MCF 10A (cell line): Measurements from ENCODE around the gene PARS2. TPM values are rescaled to one million over a fixed set of nuclear protein-coding genes. Genes with fewer than 3 reads are reported as not detected.

ENCODE experiments used
- BruUV-seq: library from RNA; stranded (reverse); fragments of 400-500 nt; replicated peaks from 2 replicates; lab custom pipeline; 2021; lab: Mats Ljungman, UMichigan
- CTCF ChIA-PET: fragments of 300-600 bp; sonication (Branson Sonifier 250); formaldehyde crosslinking; extraction: SDS; loops from one replicate; lab custom pipeline; 2021; ENCODE audit warnings: antibody characterized with exemption, inconsistent platforms; lab: Yijun Ruan, JAX
- POLR2A ChIA-PET: fragments of 300-600, 350-650 bp; sonication (Branson Sonifier 250); formaldehyde crosslinking; extraction: SDS; loops from one replicate; lab custom pipeline; 2020; ENCODE audit warnings: antibody characterized with exemption, inconsistent platforms; lab: Yijun Ruan, JAX
- DNase-seq: peaks from one replicate; pipeline ENCODE4 v3.0.0-alpha.2; 2018; ENCODE audit not compliant: unreplicated experiment
- H3K27ac Mint-ChIP-seq: one replicate; pipeline ENCODE4 v1.8.0; 2022; ENCODE audit warnings: mild to moderate bottlenecking, low read depth, mixed read lengths; ENCODE audit not compliant: unreplicated experiment
- H3K27me3 Mint-ChIP-seq: one replicate; pipeline ENCODE4 v1.8.0; 2022; ENCODE audit warnings: mixed read lengths; ENCODE audit not compliant: insufficient read depth, unreplicated experiment
- H3K36me3 Mint-ChIP-seq: one replicate; pipeline ENCODE4 v1.8.0; 2022; ENCODE audit warnings: mild to moderate bottlenecking, moderate library complexity, mixed read lengths; ENCODE audit not compliant: insufficient read depth, unreplicated experiment
- H3K4me1 Mint-ChIP-seq: one replicate; pipeline ENCODE4 v1.8.0; 2022; ENCODE audit warnings: mixed read lengths; ENCODE audit not compliant: insufficient read depth, unreplicated experiment
- H3K4me3 Mint-ChIP-seq: one replicate; pipeline ENCODE4 v1.8.0; 2022; ENCODE audit warnings: mild to moderate bottlenecking, moderate library complexity, mixed read lengths; ENCODE audit not compliant: unreplicated experiment
- H3K9me3 Mint-ChIP-seq: one replicate; pipeline ENCODE4 v1.8.0; 2022; ENCODE audit warnings: mixed read lengths; ENCODE audit not compliant: unreplicated experiment
- intact Hi-C: fragments of 100-400 bp; cut with micrococcal nuclease; formaldehyde crosslinking; loops from 2 replicates; pipeline ENCODE4 v1.14.1; 2022
- total RNA-seq: library from RNA; stranded (reverse); gene quantifications from 2 replicates; pipeline ENCODE4 v1.2.3, GENCODE V29; 2022
- TF ChIP-seq, protein P1 (sequence below): fragments of 200-600 bp; IDR thresholded peaks from one replicate; pipeline ENCODE4 v1.8.0; 2022; ENCODE audit warnings: antibody characterized with exemption, mild to moderate bottlenecking; ENCODE audit not compliant: unreplicated experiment

The PARS2 gene
- total RNA-seq, 1 experiment from 2014 or later: 4.7 TPM

DNA sequence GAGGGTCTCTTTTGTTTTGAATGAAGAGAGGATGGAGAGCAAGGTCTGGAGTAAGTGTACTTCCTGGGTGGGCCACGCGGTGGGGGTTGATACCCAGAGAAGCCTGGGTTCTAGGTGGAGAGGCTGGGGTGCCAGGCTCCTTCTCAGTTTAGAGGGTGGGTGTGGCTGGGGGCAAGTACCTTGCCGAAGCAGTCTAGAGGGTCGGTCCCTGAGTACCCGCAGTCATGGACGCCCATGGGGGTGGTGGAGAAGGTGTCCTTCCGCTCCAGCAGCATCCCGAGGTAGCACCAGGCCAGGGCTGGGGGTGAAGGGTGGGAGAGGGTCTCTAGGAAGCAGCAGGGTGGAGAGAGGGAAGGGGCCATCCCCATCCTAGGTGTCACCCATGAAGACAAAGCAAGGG lies 22.5 kb upstream of the PARS2 start:
- POLR2A ChIA-PET: no interaction called here
- no TSS peak for BruUV-seq
- DNase-seq: no peak

DNA sequence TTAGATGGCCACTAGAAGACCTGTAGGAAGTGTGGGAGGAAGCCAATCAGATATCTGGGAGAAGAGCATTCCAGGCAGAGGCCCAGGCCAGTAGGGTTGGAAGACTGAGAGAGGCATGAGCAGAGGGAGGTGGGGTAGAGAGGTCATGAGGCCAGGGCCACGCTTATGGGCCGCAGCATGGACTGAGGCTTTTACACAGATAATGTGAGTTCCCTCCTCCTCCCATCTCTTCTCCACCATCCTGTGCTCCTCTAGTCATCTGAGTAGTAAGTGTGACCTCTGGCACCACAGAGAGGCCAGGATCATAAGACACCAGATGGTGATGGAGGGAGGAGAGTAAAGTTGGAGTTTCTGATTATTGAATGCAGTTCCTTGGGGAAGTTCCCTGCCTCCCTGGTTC lies 19.7 kb upstream of the PARS2 start:
- CTCF ChIA-PET: no interaction called here
- no peaks in the 10 kb centered on the region for H3K9me3 Mint-ChIP-seq
- H3K27me3 Mint-ChIP-seq: no peaks in the 10 kb centered on the region
- intact Hi-C loops: no loop called here
- no TSS peak for BruUV-seq
- H3K4me1 Mint-ChIP-seq: peaks cover 12% of the 10 kb centered on the region
- DNase-seq: no peak
- H3K36me3 Mint-ChIP-seq: peaks cover 31% of the 10 kb centered on the region
- POLR2A ChIA-PET: no interaction called here
- no peak overlapping the region for H3K27ac Mint-ChIP-seq
- no peak overlapping the region for H3K4me3 Mint-ChIP-seq
- TF ChIP-seq, protein P1, sequence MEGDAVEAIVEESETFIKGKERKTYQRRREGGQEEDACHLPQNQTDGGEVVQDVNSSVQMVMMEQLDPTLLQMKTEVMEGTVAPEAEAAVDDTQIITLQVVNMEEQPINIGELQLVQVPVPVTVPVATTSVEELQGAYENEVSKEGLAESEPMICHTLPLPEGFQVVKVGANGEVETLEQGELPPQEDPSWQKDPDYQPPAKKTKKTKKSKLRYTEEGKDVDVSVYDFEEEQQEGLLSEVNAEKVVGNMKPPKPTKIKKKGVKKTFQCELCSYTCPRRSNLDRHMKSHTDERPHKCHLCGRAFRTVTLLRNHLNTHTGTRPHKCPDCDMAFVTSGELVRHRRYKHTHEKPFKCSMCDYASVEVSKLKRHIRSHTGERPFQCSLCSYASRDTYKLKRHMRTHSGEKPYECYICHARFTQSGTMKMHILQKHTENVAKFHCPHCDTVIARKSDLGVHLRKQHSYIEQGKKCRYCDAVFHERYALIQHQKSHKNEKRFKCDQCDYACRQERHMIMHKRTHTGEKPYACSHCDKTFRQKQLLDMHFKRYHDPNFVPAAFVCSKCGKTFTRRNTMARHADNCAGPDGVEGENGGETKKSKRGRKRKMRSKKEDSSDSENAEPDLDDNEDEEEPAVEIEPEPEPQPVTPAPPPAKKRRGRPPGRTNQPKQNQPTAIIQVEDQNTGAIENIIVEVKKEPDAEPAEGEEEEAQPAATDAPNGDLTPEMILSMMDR: no peak

More for the DNA sequence above, 22.5 kb upstream of the PARS2 start:
- intact Hi-C loops: no loop called here
- Mint-ChIP-seq H3K27me3 (no peaks in the 10 kb centered on the region), H3K4me1 (peaks cover 9% of the 10 kb centered on the region), H3K36me3 (peaks cover 23% of the 10 kb centered on the region), H3K9me3 (no peaks in the 10 kb centered on the region), H3K27ac (no peak overlapping the region), H3K4me3 (no peak overlapping the region)
- TF ChIP-seq, protein P1: no peak
- CTCF ChIA-PET: no interaction called here

DNA sequence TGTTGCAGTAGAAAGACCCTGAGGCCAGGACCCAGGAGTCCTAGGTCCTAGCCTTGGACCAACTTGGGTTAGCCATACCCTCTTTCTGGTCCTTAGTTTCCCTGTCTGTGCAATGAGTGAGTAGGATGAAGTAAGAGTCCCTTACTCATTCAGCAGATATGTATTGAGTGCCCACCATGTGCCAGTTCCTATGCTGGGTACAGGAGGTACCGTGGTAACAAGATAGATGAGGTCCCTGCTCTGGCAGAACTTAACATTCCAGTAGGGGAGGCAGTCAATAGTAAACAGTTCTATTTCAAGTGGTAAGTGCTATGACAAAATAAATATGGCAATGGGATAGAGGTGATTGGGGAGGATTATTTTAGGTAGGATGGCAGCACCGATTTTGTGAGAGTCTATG lies 18.3 kb upstream of the PARS2 start:
- no peaks in the 10 kb centered on the region for H3K27me3 Mint-ChIP-seq
- H3K27ac Mint-ChIP-seq: no peak overlapping the region
- H3K9me3 Mint-ChIP-seq: no peaks in the 10 kb centered on the region
- ChIA-PET POLR2A (no interaction called here), CTCF (interaction anchor here (1.0 kb wide), 1 partner anchor 18 kb away, joined by 4 read pairs; the partner anchor contains the start of gene TTC22)
- H3K4me3 Mint-ChIP-seq: no peak overlapping the region
- peaks cover 12% of the 10 kb centered on the region for H3K4me1 Mint-ChIP-seq
- peaks cover 31% of the 10 kb centered on the region for H3K36me3 Mint-ChIP-seq
- BruUV-seq: no TSS peak
- intact Hi-C loops: no loop called here
- no peak for DNase-seq
- TF ChIP-seq, protein P1: no peak

DNA sequence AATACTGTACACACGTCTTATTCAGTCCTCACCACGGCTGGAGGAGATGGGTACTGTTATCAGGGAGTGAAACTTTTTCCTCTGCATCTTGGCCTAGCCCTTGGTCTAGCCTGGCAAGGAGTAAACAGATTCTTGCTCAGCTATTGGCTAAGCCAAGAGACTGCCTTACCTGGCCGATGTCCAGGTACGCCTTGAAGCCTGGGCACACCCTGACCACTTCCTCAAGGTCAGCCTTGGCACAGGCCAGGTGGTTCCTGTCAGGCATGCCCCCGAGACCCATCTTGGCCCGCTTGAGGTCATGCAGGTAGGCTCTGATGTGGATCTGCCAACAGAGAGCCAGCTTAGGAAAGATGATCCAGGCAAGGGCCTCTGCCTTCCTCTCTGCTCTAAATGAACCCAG lies 17.8 kb upstream of the PARS2 start:
- no peak for DNase-seq
- BruUV-seq: no TSS peak
- H3K27ac Mint-ChIP-seq: no peak overlapping the region
- intact Hi-C loops: no loop called here
- peaks cover 12% of the 10 kb centered on the region for H3K4me1 Mint-ChIP-seq
- TF ChIP-seq, protein P1: no peak
- CTCF ChIA-PET: interaction anchor here (0.5 kb wide), 1 partner anchor 980 kb away, joined by 3 read pairs; no protein-coding TSS in a partner anchor
- peaks cover 31% of the 10 kb centered on the region for H3K36me3 Mint-ChIP-seq
- H3K4me3 Mint-ChIP-seq: no peak overlapping the region
- no peaks in the 10 kb centered on the region for H3K27me3 Mint-ChIP-seq
- POLR2A ChIA-PET: no interaction called here
- H3K9me3 Mint-ChIP-seq: no peaks in the 10 kb centered on the region
